NB4 (cell line): ENCODE data around the gene KLHL21.

Source experiments
- DNase-seq: peaks from one replicate; pipeline ENCODE4 v3.0.0; 2010; ENCODE audit warnings: low read depth
- H3K4me3 ChIP-seq: one replicate; pipeline ENCODE4 v1.5.1; 2011; ENCODE audit warnings: mild to moderate bottlenecking, low read depth, low read length, moderate library complexity
- CTCF ChIP-seq: IDR thresholded peaks from one replicate; pipeline ENCODE4 v1.5.1; 2012; ENCODE audit warnings: low read depth, low read length
- MAX ChIP-seq: IDR thresholded peaks from 2 replicates; pipeline ENCODE4 v1.6.1; 2011; ENCODE audit warnings: low read depth, low read length
- MYC ChIP-seq: IDR thresholded peaks from 2 replicates; pipeline ENCODE4 v1.6.1; 2011; ENCODE audit warnings: low read depth, low read length
- POLR2A ChIP-seq: IDR thresholded peaks from 2 replicates; pipeline ENCODE4 v1.6.1; 2011; ENCODE audit warnings: mild to moderate bottlenecking; ENCODE audit not compliant: insufficient read length; ENCODE audit errors: extremely low read depth

Gene KLHL21

GRCh38 chr1:6580593-6581409 lies 21.9 kb downstream of the KLHL21 start:
- TF ChIP-seq POLR2A (no peak), CTCF (peak; percentile 59), MAX (peak; percentile 30; the same call in 1 of the 2 replicates), MYC (no peak)
- peak; percentile 95 for DNase-seq
- H3K4me3 ChIP-seq = peak overlapping the region; percentile 83

GRCh38 chr1:6580119-6580592 lies 22.5 kb downstream of the KLHL21 start:
- peak; percentile 76 for DNase-seq
- peak overlapping the region; percentile 83 for H3K4me3 ChIP-seq
- TF ChIP-seq CTCF = no peak
- no peak for TF ChIP-seq POLR2A
- peak; percentile 46; the same call in 1 of the 2 replicates for TF ChIP-seq MYC
- peak; percentile 69 for TF ChIP-seq MAX

GRCh38 chr1:6579374-6580118 lies 23.1 kb downstream of the KLHL21 start, which contains the start of gene ZBTB48:
TSS of gene ZBTB48 (plus strand) at chr1:6579994. CDS start at chr1:6580610, 616 bp downstream.
- TF ChIP-seq MAX (no peak; the same call in 1 of the 2 replicates), CTCF (no peak), MYC (peak; percentile 66), POLR2A (peak; percentile 97)
- peak within 1 kb of the TSS; percentile 83 for H3K4me3 ChIP-seq
- peak; percentile 97 for DNase-seq

GRCh38 chr1:6578624-6579373 lies 23.9 kb downstream of the KLHL21 start:
- no peak for DNase-seq
- TF ChIP-seq POLR2A (no peak), CTCF (no peak), MYC (no peak), MAX (no peak)
- no peak overlapping the region for H3K4me3 ChIP-seq

GRCh38 chr1:6577831-6578525 lies 24.7 kb downstream of the KLHL21 start:
- DNase-seq = peak; percentile 65
- H3K4me3 ChIP-seq = no peak overlapping the region
- TF ChIP-seq CTCF (no peak), POLR2A (no peak), MYC (no peak), MAX (no peak)
